ENCODE data around the gene FAM124B. TPM values are rescaled to one million over a fixed set of nuclear protein-coding genes. Genes with fewer than 3 reads are reported as not detected.
A peak's percentile ranks its signal among the peaks of the same experiment; 100 is the strongest.

Gene FAM124B
- total RNA-seq, 1 donor from 2014 or later: not detected

GRCh38 chr2:224362094-224362493 lies 39.8 kb downstream of the FAM124B start:
- TF ChIP-seq, protein P1, sequence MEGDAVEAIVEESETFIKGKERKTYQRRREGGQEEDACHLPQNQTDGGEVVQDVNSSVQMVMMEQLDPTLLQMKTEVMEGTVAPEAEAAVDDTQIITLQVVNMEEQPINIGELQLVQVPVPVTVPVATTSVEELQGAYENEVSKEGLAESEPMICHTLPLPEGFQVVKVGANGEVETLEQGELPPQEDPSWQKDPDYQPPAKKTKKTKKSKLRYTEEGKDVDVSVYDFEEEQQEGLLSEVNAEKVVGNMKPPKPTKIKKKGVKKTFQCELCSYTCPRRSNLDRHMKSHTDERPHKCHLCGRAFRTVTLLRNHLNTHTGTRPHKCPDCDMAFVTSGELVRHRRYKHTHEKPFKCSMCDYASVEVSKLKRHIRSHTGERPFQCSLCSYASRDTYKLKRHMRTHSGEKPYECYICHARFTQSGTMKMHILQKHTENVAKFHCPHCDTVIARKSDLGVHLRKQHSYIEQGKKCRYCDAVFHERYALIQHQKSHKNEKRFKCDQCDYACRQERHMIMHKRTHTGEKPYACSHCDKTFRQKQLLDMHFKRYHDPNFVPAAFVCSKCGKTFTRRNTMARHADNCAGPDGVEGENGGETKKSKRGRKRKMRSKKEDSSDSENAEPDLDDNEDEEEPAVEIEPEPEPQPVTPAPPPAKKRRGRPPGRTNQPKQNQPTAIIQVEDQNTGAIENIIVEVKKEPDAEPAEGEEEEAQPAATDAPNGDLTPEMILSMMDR (IDR thresholded peaks at IDR 0.05): no peak
- DNase-seq (ENCODE audit: extremely low spot score, unreplicated experiment): no peak
- no peaks in the 10 kb centered on the region for H3K9me3 Mint-ChIP-seq (ENCODE audit: unreplicated experiment)
- H3K4me1 Mint-ChIP-seq (ENCODE audit: unreplicated experiment): peaks cover 9% of the 10 kb centered on the region
- no peaks in the 10 kb centered on the region for H3K36me3 Mint-ChIP-seq (ENCODE audit: unreplicated experiment)
- H3K27ac Mint-ChIP-seq (ENCODE audit: unreplicated experiment): no peak overlapping the region
- H3K27me3 Mint-ChIP-seq (ENCODE audit: unreplicated experiment): peaks cover 10% of the 10 kb centered on the region
- no peak overlapping the region for H3K4me3 Mint-ChIP-seq (ENCODE audit: unreplicated experiment)

GRCh38 chr2:224360801-224361251 lies 41.1 kb downstream of the FAM124B start:
- DNase-seq (ENCODE audit: extremely low spot score, unreplicated experiment): no peak
- TF ChIP-seq, protein P1 (IDR thresholded peaks at IDR 0.05): no peak
- Mint-ChIP-seq H3K27ac (ENCODE audit: unreplicated experiment) (no peak overlapping the region), H3K27me3 (ENCODE audit: unreplicated experiment) (peaks cover 13% of the 10 kb centered on the region), H3K9me3 (ENCODE audit: unreplicated experiment) (no peaks in the 10 kb centered on the region), H3K4me1 (ENCODE audit: unreplicated experiment) (peaks cover 4% of the 10 kb centered on the region), H3K4me3 (ENCODE audit: unreplicated experiment) (no peak overlapping the region), H3K36me3 (ENCODE audit: unreplicated experiment) (no peaks in the 10 kb centered on the region)

- H3K4me1 Mint-ChIP-seq (ENCODE audit: unreplicated experiment): peaks cover 5% of the 10 kb centered on the region
- DNase-seq (ENCODE audit: extremely low spot score, unreplicated experiment): no peak
- H3K27ac Mint-ChIP-seq (ENCODE audit: unreplicated experiment): no peak overlapping the region
- H3K9me3 Mint-ChIP-seq (ENCODE audit: unreplicated experiment): no peaks in the 10 kb centered on the region
- H3K4me3 Mint-ChIP-seq (ENCODE audit: unreplicated experiment): no peak overlapping the region
- TF ChIP-seq, protein P1 (IDR thresholded peaks at IDR 0.05): peak; percentile 31
- no peaks in the 10 kb centered on the region for H3K36me3 Mint-ChIP-seq (ENCODE audit: unreplicated experiment)
- H3K27me3 Mint-ChIP-seq (ENCODE audit: unreplicated experiment): peaks cover 19% of the 10 kb centered on the region
Measured at GRCh38 chr2:224359569-224359968, 42.3 kb downstream of the FAM124B start.

DNA sequence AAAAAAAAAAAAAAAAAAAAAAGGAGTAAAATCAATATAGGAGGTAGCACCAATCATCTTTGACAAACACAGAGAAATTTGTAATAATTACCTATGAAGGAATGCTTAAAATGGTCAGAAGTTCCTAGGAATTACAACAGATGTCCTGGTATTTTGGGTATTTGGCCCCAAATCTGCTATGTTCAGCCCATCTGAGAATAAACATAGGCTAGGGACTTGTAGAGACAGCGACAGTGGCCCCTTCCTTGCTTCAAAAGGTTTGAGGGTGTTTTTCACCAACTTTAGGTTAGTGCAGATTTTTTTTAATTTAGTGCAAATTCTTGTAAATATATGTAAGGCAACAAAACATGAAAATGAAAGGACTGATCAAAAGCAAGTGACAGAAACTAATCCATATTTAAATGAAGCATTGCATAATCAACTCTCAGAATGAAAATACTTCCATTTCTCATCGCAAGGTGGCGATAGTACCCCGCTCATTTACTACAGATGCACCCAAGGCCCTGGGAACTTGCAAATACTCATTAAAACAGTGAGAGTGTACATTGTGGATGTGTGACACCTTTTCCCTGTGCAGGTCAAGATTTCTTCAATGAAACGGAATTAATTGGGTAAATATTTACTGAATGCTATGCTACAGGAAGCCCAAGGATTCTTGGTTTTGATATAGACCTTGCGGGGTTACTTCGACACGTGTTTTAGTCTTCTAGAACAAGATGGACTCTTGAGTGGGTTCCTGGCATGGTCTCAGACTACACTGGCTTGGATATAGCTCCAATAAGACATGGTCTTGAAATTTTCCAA lies 44.6 kb downstream of the FAM124B start:
- TF ChIP-seq, protein P1 (IDR thresholded peaks at IDR 0.05): peak; percentile 83
- H3K9me3 Mint-ChIP-seq (ENCODE audit: unreplicated experiment): no peaks in the 10 kb centered on the region
- H3K36me3 Mint-ChIP-seq (ENCODE audit: unreplicated experiment): no peaks in the 10 kb centered on the region
- no peak for DNase-seq (ENCODE audit: extremely low spot score, unreplicated experiment)
- H3K27me3 Mint-ChIP-seq (ENCODE audit: unreplicated experiment): peaks cover 27% of the 10 kb centered on the region
- H3K27ac Mint-ChIP-seq (ENCODE audit: unreplicated experiment): no peak overlapping the region
- no peak overlapping the region for H3K4me3 Mint-ChIP-seq (ENCODE audit: unreplicated experiment)
- H3K4me1 Mint-ChIP-seq (ENCODE audit: unreplicated experiment): peaks cover 5% of the 10 kb centered on the region

- no peak for DNase-seq (ENCODE audit: extremely low spot score, unreplicated experiment)
- Mint-ChIP-seq H3K27ac (ENCODE audit: unreplicated experiment) (no peak overlapping the region), H3K36me3 (ENCODE audit: unreplicated experiment) (no peaks in the 10 kb centered on the region), H3K9me3 (ENCODE audit: unreplicated experiment) (no peaks in the 10 kb centered on the region), H3K27me3 (ENCODE audit: unreplicated experiment) (peaks cover 29% of the 10 kb centered on the region), H3K4me3 (ENCODE audit: unreplicated experiment) (no peak overlapping the region), H3K4me1 (ENCODE audit: unreplicated experiment) (peaks cover 3% of the 10 kb centered on the region)
- TF ChIP-seq, protein P1 (IDR thresholded peaks at IDR 0.05): no peak
Measured at GRCh38 chr2:224354632-224355211, 47.2 kb downstream of the FAM124B start.

Measured in osteocyte (in vitro differentiated cells).